Endothelial cell of umbilical vein (primary cell): ENCODE measurements around the gene VCL. TPM values are rescaled to one million over a fixed set of nuclear protein-coding genes. Genes with fewer than 3 reads are reported as not detected.

Experiments used
- BruUV-seq: library from RNA; stranded (reverse); fragments of 400-500 nt; replicated peaks from 2 replicates; lab custom pipeline; 2021; lab: Mats Ljungman, UMichigan
- CTCF ChIA-PET: fragments of 300-600, 350-600 bp; sonication (Branson Sonifier 250); formaldehyde crosslinking; loops from one replicate; lab custom pipeline; 2021; ENCODE audit warnings: antibody characterized with exemption, inconsistent platforms; lab: Charles Lee
- POLR2A ChIA-PET: fragments of 300-600, 350-600 bp; sonication (Branson Sonifier 250); formaldehyde crosslinking; loops from one replicate; lab custom pipeline; 2021; ENCODE audit warnings: antibody characterized with exemption, inconsistent platforms; lab: Charles Lee
- DNase-seq: peaks from one replicate; pipeline ENCODE4 v3.0.0-alpha.2; 2011; ENCODE audit warnings: low read depth, low spot score
- FAIRE-seq: peaks from 2 replicates; lab custom pipeline; 2011; peaks lifted over from hg19 to GRCh38; lab: Jason Lieb, UNC
- H2AFZ ChIP-seq: 2 replicates; pipeline ENCODE4 v1.6.0; 2012; ENCODE audit warnings: low read depth, low read length, control low read depth, inconsistent platforms
- H3K27ac ChIP-seq: 2 replicates; pipeline ENCODE4 v1.5.1; 2011; ENCODE audit warnings: low read depth, mild to moderate bottlenecking, control low read depth, low read length, moderate library complexity; ENCODE audit not compliant: insufficient read depth
- H3K27me3 ChIP-seq, 2 experiments: 2 replicates each; pipeline versions ENCODE4 v1.6.0 to v1.6.1; 2011; ENCODE audit warnings: low read length in 2 of 2, mixed read lengths in 1 of 2; ENCODE audit not compliant: control insufficient read depth in 2 of 2, insufficient read depth in 2 of 2
- H3K36me3 ChIP-seq, 2 experiments: 2 replicates in 1 of 2; 3 replicates in 1 of 2; pipeline ENCODE4 v1.5.1; 2011; ENCODE audit warnings: low read length in 2 of 2, mild to moderate bottlenecking in 1 of 2, moderate library complexity in 1 of 2; ENCODE audit not compliant: control insufficient read depth in 2 of 2, insufficient read depth in 2 of 2; ENCODE audit errors: extremely low read depth in 1 of 2
- H3K4me1 ChIP-seq: 3 replicates; pipeline ENCODE4 v1.5.1; 2011; ENCODE audit warnings: mild to moderate bottlenecking, low read length; ENCODE audit not compliant: control insufficient read depth, insufficient read depth; ENCODE audit errors: extremely low read depth
- H3K4me2 ChIP-seq: 2 replicates; pipeline ENCODE4 v1.6.1; 2011; ENCODE audit warnings: low read length, control low read depth, mixed read lengths; ENCODE audit not compliant: insufficient read depth
- H3K4me3 ChIP-seq, 3 experiments: fragments of 200-600 bp in 1 of 3; sonication (generic), shearing (Covaris generic) in 1 of 3; replicated peaks in 1 of 3; 2 replicates each; pipeline ENCODE4 v1.5.1; 2011 to 2016; ENCODE audit warnings: control low read depth in 3 of 3, low read length in 3 of 3, mild to moderate bottlenecking in 2 of 3, inconsistent platforms in 1 of 3, low read depth in 1 of 3, moderate library complexity in 1 of 3; ENCODE audit not compliant: insufficient read depth in 1 of 3
- H3K79me2 ChIP-seq: 2 replicates; pipeline ENCODE4 v1.6.0; 2012; ENCODE audit warnings: low read length, inconsistent platforms; ENCODE audit not compliant: control insufficient read depth, insufficient read depth
- H3K9ac ChIP-seq: replicated peaks from 2 replicates; pipeline ENCODE3; 2011; ENCODE audit warnings: low read length, control low read depth; ENCODE audit not compliant: insufficient read depth; ENCODE audit errors: extremely low read depth
- H3K9me1 ChIP-seq: replicated peaks from 3 replicates; pipeline ENCODE4 v1.6.0; 2011; ENCODE audit warnings: mild to moderate bottlenecking, low read length; ENCODE audit not compliant: control insufficient read depth, insufficient read depth; ENCODE audit errors: extremely low read depth
- H3K9me3 ChIP-seq: replicated peaks from 2 replicates; pipeline ENCODE4 v1.5.1; 2012; ENCODE audit warnings: low read length, inconsistent platforms; ENCODE audit not compliant: control insufficient read depth, insufficient read depth
- H4K20me1 ChIP-seq: replicated peaks from 2 replicates; pipeline ENCODE3; 2011; ENCODE audit warnings: mild to moderate bottlenecking, low read length; ENCODE audit not compliant: control insufficient read depth, insufficient read depth; ENCODE audit errors: extremely low read depth
- EZH2 ChIP-seq: IDR thresholded peaks from 2 replicates; pipeline ENCODE4 v1.6.1; 2012; ENCODE audit warnings: borderline replicate concordance, low read depth, mild to moderate bottlenecking, moderate library complexity, low read length, inconsistent platforms; ENCODE audit not compliant: severe bottlenecking
- FOS ChIP-seq: IDR thresholded peaks from 2 replicates; pipeline ENCODE4 v1.6.1; 2011; ENCODE audit warnings: mild to moderate bottlenecking, low read length, moderate library complexity, borderline replicate concordance; ENCODE audit not compliant: insufficient read depth
- GATA2 ChIP-seq: IDR thresholded peaks from 2 replicates; pipeline ENCODE4 v1.7.0; 2011; ENCODE audit warnings: low read depth, mild to moderate bottlenecking, moderate library complexity, mixed read lengths, low read length; ENCODE audit not compliant: insufficient read length, insufficient read depth
- JUN ChIP-seq: IDR thresholded peaks from 2 replicates; pipeline ENCODE4 v1.6.1; 2011; ENCODE audit warnings: borderline replicate concordance, low read depth; ENCODE audit not compliant: insufficient read length, insufficient read depth
- MYC ChIP-seq: IDR thresholded peaks from one replicate; pipeline ENCODE4 v1.6.1; 2011; ENCODE audit warnings: mild to moderate bottlenecking, low read depth, low read length
- POLR2A ChIP-seq: IDR thresholded peaks from 2 replicates; pipeline ENCODE4 v1.6.1; 2012; ENCODE audit warnings: low read depth, mild to moderate bottlenecking, control low read depth, low read length
- dilution Hi-C: fragments of 300-500 bp; cut with MboI; formaldehyde crosslinking; loops from one replicate; pipeline ENCODE4 v1.15.0; 2019; ENCODE audit warnings: low sequenced_read_pairs; ENCODE audit not compliant: extremely low pct_ligation_motif_present
- intact Hi-C: fragments of 100-400 bp; cut with micrococcal nuclease; formaldehyde crosslinking; loops from one replicate; pipeline ENCODE4 v1.10.0; 2022
- polyA plus RNA-seq, 4 experiments: library from polyadenylated mRNA; depleted of rRNA in 3 of 4; stranded (reverse) in 3 of 4; unstranded in 1 of 4; fragments of >200 nt; gene quantifications; 2 replicates each; pipeline versions ENCODE4 v1.2.1 to v1.2.3, GENCODE V29; 2011 to 2012; ENCODE audit warnings: missing spikeins in 1 of 4
- total RNA-seq: library from RNA; stranded (reverse); gene quantifications from 2 replicates; pipeline ENCODE4 v1.2.3, GENCODE V29; 2021
- TF ChIP-seq, protein P1 (sequence below): IDR thresholded peaks from 2 replicates; pipeline ENCODE4 v1.6.1; 2011; ENCODE audit not compliant: insufficient read depth, insufficient read length
- TF ChIP-seq, protein P2 (sequence below), 2 donors: IDR thresholded peaks; 1 replicate in 1 of 2; 2 replicates in 1 of 2; pipeline ENCODE4 v1.5.1; 2011; ENCODE audit warnings: low read length in 2 of 2, mild to moderate bottlenecking in 2 of 2, moderate library complexity in 2 of 2, control low read depth in 1 of 2, inconsistent platforms in 1 of 2, low read depth in 1 of 2; ENCODE audit not compliant: insufficient read depth in 1 of 2; ENCODE audit errors: extremely low read depth in 1 of 2

The VCL gene
- total and polyA plus RNA-seq, 2 donors (not counting 3 experiments of a cell fraction or from before 2014, with no cell fraction given) = 95.4 to 231 TPM

DNA sequence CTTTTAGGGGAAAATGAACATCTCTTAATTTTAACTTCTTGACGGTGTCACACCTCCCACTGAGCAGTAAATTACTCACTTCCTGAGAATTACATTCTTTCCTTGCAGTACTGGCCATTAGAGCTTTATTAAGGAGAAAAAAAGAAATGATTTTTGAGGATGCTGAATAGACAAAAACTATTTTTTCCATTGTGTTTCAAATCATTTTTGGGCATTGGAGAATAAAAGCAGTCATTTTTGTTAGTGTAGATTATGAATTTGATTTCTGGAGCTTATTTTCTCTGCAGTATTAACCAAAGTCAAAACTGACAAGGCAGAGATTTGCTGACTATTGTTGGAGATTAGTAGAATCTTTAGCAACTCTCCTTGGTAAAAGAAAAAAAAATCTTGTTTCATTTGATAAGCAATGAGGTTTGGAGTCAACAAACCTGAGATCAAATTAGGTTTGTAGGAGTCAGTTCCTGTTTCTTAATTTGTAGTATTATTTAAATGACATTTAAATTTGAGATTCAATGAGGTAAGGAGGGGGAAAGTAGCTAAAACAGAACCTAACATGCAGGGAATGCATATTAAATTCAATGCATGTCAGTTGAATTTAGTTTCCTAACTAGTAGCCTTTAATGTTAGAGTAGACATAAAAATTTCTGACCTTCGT, 82.1 kb downstream of the VCL start:
- peak overlapping the region; percentile 91 for H3K4me2 ChIP-seq
- H3K4me1 ChIP-seq = peaks cover 50% of the 10 kb centered on the region
- CTCF ChIA-PET = interaction anchor here (0.7 to 8.1 kb wide), 19 partner anchors 8 to 201 kb away, joined by 3 to 191 read pairs (median 5); partner anchors contain the start of gene VCL
- POLR2A ChIA-PET = interaction anchor here (1.1 to 1.2 kb wide), 2 partner anchors 181 to 194 kb away, joined by 3 to 4 read pairs; no protein-coding TSS in a partner anchor
- TF ChIP-seq FOS (peak; percentile 68), POLR2A (no peak), JUN (peak; percentile 58), GATA2 (no peak), EZH2 (no peak), MYC (no peak)
- TF ChIP-seq, protein P1, sequence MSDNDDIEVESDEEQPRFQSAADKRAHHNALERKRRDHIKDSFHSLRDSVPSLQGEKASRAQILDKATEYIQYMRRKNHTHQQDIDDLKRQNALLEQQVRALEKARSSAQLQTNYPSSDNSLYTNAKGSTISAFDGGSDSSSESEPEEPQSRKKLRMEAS = no peak
- TF ChIP-seq, protein P2, sequence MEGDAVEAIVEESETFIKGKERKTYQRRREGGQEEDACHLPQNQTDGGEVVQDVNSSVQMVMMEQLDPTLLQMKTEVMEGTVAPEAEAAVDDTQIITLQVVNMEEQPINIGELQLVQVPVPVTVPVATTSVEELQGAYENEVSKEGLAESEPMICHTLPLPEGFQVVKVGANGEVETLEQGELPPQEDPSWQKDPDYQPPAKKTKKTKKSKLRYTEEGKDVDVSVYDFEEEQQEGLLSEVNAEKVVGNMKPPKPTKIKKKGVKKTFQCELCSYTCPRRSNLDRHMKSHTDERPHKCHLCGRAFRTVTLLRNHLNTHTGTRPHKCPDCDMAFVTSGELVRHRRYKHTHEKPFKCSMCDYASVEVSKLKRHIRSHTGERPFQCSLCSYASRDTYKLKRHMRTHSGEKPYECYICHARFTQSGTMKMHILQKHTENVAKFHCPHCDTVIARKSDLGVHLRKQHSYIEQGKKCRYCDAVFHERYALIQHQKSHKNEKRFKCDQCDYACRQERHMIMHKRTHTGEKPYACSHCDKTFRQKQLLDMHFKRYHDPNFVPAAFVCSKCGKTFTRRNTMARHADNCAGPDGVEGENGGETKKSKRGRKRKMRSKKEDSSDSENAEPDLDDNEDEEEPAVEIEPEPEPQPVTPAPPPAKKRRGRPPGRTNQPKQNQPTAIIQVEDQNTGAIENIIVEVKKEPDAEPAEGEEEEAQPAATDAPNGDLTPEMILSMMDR (IDR thresholded peaks at IDR 0.05; ENCODE audit: extremely low read depth in 1 of 2, insufficient read depth in 1 of 2, low read depth in 1 of 2, low read length in 2 of 2) = no peak
- H3K4me3 ChIP-seq = no peak overlapping the region
- H2AFZ ChIP-seq = no peak overlapping the region
- peaks cover 48% of the 10 kb centered on the region for H3K79me2 ChIP-seq
- peak overlapping the region; percentile 90 for H3K27ac ChIP-seq
- FAIRE-seq (peak; percentile 65), DNase-seq (no peak)
- no peaks in the 10 kb centered on the region for H4K20me1 ChIP-seq
- TSS peak; percentile 17 for BruUV-seq
- dilution Hi-C loops (no loop called here), intact Hi-C loops (loop anchor here (1.0 to 2.0 kb wide), 2 partner anchors 9 to 123 kb away; no protein-coding TSS in a partner anchor)
- no peaks in the 10 kb centered on the region for H3K9me1 ChIP-seq
- no peaks in the 10 kb centered on the region for H3K27me3 ChIP-seq
- peaks cover 10 to 19% of the 10 kb centered on the region in 2 experiments for H3K36me3 ChIP-seq
- H3K9me3 ChIP-seq = no peaks in the 10 kb centered on the region
- H3K9ac ChIP-seq = peak overlapping the region; percentile 66
